GM12801 (cell line): ENCODE measurements around the gene MAP3K10.

Experiments
- TF ChIP-seq, protein P1 (sequence below): IDR thresholded peaks from one replicate; pipeline ENCODE4 v1.5.1; 2011; ENCODE audit warnings: control low read depth; ENCODE audit not compliant: insufficient read length; ENCODE audit errors: extremely low read depth

Gene MAP3K10

DNA sequence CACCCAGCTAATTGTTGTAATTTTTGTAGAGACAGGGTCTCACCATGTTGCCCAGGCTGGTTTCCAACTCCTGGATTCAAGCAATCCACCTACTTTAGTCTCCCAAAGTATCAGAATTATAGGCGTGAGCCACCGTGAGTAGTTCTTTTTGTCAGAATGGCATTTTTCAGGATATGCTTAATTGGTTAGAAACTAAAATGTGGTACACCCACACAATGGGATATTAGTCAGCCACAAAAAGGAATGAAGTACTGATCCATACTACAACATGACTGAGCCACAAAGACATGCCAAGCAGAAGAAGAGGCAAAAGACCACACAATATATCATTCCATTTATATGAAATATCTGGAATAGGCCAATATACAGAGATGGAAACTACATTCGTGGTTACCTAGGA, 41.7 kb upstream of the MAP3K10 start:
- TF ChIP-seq, protein P1, sequence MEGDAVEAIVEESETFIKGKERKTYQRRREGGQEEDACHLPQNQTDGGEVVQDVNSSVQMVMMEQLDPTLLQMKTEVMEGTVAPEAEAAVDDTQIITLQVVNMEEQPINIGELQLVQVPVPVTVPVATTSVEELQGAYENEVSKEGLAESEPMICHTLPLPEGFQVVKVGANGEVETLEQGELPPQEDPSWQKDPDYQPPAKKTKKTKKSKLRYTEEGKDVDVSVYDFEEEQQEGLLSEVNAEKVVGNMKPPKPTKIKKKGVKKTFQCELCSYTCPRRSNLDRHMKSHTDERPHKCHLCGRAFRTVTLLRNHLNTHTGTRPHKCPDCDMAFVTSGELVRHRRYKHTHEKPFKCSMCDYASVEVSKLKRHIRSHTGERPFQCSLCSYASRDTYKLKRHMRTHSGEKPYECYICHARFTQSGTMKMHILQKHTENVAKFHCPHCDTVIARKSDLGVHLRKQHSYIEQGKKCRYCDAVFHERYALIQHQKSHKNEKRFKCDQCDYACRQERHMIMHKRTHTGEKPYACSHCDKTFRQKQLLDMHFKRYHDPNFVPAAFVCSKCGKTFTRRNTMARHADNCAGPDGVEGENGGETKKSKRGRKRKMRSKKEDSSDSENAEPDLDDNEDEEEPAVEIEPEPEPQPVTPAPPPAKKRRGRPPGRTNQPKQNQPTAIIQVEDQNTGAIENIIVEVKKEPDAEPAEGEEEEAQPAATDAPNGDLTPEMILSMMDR, result no peak

DNA sequence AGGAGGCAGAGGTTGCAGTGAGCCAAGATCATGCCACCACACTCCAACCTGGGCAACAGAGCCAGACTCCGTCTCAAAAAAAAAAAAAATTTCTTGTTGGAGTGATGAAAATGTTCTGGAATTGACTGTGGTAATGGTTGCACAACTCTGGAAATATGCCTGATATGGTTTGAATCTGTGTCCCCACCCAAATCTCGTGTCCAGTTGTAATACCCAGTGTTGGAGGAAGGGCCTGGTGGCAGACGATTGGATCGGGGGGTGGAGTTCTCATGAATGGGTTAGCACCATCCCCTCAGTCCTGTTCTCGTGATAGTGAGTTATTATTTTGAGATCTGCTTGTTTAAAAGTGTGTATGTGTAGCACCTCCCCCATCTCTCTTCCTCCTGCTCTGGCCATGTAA, 41.1 kb upstream of the MAP3K10 start:
- TF ChIP-seq, protein P1, result no peak

DNA sequence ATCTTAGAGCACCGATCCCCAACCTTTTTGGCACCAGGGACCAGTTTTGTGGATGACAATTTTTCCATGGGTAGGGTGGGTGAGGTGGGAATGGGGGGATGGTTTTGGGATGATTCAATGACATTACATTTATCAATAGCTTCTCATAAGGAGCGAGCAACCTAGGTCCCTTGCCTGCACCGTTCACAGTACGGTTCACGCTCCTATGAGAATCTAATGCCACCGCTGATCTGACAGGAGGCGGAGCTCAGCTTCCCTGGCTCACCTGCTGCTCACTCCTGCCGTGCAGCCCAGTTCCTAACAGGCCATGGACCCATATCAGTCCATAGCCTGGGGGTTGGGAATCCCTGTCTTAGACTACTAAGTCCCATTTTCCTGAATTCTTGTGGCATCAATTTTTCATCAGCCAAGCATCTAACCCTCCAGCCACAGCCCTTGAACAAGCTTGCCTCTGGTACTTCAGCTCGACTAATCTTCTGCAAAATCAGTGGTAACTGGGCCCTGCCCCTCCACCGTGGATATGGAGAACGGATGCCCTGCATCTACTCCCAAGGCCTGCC, 37.0 kb upstream of the MAP3K10 start:
- TF ChIP-seq, protein P1, result no peak

DNA sequence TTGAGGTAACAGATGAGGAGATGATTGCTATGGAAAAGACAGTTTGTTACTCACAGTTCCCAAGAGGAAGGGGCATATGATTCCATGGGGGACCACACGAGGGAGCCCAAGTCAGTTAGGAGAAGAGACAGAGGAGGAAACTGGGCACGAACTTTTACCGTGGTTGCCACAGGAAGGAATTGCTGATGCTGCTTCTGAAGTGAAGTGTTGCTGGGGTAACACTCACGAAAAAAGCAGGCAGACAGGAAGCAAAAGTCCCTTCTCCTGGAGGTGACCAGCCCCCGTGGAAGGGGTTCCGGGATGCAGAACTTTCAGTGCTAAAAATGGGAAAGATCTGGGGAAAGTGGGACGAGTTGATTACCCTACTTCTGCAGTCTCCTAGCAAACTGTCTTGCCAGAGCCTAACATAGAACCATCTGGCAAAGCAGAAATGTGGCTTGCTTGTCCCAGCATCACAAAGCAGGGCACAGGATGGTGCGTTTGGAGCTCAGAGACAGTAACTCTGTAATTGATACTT, 35.4 kb upstream of the MAP3K10 start:
- TF ChIP-seq, protein P1, result no peak

GRCh38 chr19:40157059-40157458, 34.2 kb upstream of the MAP3K10 start:
- TF ChIP-seq, protein P1, result no peak

DNA sequence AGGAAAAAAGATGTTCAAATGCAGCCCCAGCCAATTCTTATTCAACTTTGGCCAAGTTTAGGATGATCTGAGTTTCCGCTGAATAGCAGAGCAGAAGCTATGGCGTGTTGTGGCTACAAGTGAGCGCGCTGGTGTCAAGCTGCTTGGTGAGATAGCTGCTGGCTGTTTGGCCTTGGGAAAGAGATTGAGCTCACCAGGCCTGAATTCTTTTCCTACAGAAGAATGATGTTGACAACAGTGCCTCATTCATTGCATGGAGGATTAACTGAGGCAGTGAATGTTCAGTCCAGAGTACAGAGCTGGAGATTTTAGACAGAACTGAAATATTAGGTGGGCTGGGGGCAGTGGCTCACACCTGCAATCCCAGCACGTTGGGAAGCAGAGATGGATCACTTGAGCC, 31.5 kb upstream of the MAP3K10 start:
- TF ChIP-seq, protein P1, result no peak

GRCh38 chr19:40162104-40162503, 29.1 kb upstream of the MAP3K10 start:
- TF ChIP-seq, protein P1, result no peak
